ENCODE data around the gene FBLN5. TPM values are rescaled to one million over a fixed set of nuclear protein-coding genes. Genes with fewer than 3 reads are reported as not detected.

The FBLN5 gene
- total RNA-seq, 6 experiments from 2014 or later: 6.7 to 36.3 (median 17.8) TPM

- no peak for DNase-seq
- 73% methylated on average over 6 of the region's 8 CpGs for WGBS (ENCODE audit: insufficient coverage, low coverage, low lambda C conversion rate, missing lambda C conversion rate)
These were observed 43.0 kb downstream of the FBLN5 start for GRCh38 chr14:91904483-91904882.

GRCh38 chr14:91903070-91903469 lies 44.4 kb downstream of the FBLN5 start:
- Histone ChIP-seq H3K4me1 (peaks cover 0 to 16% (median 2%) of the 10 kb centered on the region in 4 donors), H3K9me3 (no peaks in the 10 kb centered on the region), H3K36me3 (no peaks in the 10 kb centered on the region), H3K27me3 (no peaks in the 10 kb centered on the region), H3K27ac (no peak overlapping the region), H3K4me3 (no peak overlapping the region)
- DNase-seq: no peak
- 36% methylated on average over 2 of the region's 2 CpGs for WGBS (ENCODE audit: insufficient coverage, low coverage, low lambda C conversion rate, missing lambda C conversion rate)
- TF ChIP-seq CTCF (IDR thresholded peaks at IDR 0.05): no peak
- no peak for TF ChIP-seq POLR2A (IDR thresholded peaks at IDR 0.05)
- intact Hi-C loops (cut with DNase I): loop anchor here in 1 of 2 donors (10.0 kb wide), 1 partner anchor 248 kb away; no protein-coding TSS in a partner anchor
- no peak for ATAC-seq

More at GRCh38 chr14:91904483-91904882, 43.0 kb downstream of the FBLN5 start:
- Histone ChIP-seq H3K36me3 (no peaks in the 10 kb centered on the region), H3K9me3 (no peaks in the 10 kb centered on the region), H3K27me3 (no peaks in the 10 kb centered on the region), H3K4me3 (no peak overlapping the region), H3K27ac (no peak overlapping the region), H3K4me1 (peaks cover 0 to 15% (median 2%) of the 10 kb centered on the region in 4 donors)
- intact Hi-C loops (cut with DNase I): loop anchor here in 1 of 2 donors (10.0 kb wide), 1 partner anchor 250 kb away; no protein-coding TSS in a partner anchor
- TF ChIP-seq POLR2A (IDR thresholded peaks at IDR 0.05): no peak
- no peak for TF ChIP-seq CTCF (IDR thresholded peaks at IDR 0.05)
- ATAC-seq: no peak

- 65% methylated on average over 3 of the region's 3 CpGs for WGBS (ENCODE audit: insufficient coverage, low coverage, low lambda C conversion rate, missing lambda C conversion rate)
- intact Hi-C loops (cut with DNase I): loop anchor here in 1 of 2 donors (10.0 kb wide), 1 partner anchor 248 kb away; no protein-coding TSS in a partner anchor
- Histone ChIP-seq H3K27me3 (no peaks in the 10 kb centered on the region), H3K4me1 (peaks cover 0 to 24% (median 5%) of the 10 kb centered on the region in 4 donors), H3K4me3 (no peak overlapping the region), H3K9me3 (no peaks in the 10 kb centered on the region), H3K27ac (no peak overlapping the region), H3K36me3 (no peaks in the 10 kb centered on the region)
- ATAC-seq (no peak), DNase-seq (no peak)
- TF ChIP-seq POLR2A (IDR thresholded peaks at IDR 0.05) (no peak), CTCF (IDR thresholded peaks at IDR 0.05) (no peak)
These were observed 45.2 kb downstream of the FBLN5 start for GRCh38 chr14:91902336-91902735.

DNA sequence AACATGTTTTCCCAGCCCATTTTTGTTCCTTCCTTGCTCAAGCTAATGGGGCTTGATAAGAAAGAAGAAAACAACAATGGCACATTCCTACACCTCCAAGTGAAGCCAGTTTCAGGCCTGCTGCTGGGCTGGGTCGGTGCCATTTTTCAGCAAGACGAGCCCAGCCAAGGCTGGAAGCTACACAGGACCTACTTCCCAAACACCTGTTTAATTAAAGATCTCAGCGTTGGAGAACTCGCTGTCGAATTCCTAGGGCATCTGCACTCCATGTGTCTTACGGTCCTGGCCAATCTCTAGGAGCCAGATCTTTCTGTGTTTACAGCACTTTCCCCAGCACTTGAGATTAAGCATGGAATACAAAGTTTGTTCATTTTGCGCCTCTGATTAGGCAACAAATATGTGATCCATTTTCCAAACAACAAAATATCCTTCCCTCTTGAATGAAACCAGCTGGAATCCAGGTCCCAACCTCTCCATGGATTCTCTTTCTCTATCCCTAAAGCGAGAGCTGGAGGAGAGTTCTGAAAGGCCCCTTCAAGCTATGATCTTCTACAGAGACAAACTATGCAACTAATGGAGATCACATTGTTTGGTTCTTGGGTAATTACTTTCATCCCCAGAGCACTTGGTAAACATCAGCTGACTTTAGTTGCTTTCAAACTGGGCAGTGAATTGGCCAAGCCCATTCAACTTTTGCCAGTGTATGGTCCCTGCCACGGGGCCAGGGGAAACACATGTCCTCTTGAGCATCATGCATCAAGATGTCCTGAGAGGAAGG lies 45.9 kb downstream of the FBLN5 start:
- no peak for TF ChIP-seq POLR2A (IDR thresholded peaks at IDR 0.05)
- TF ChIP-seq CTCF (IDR thresholded peaks at IDR 0.05): no peak
- Histone ChIP-seq H3K36me3 (no peaks in the 10 kb centered on the region), H3K9me3 (no peaks in the 10 kb centered on the region), H3K4me3 (no peak overlapping the region), H3K4me1 (peaks cover 0 to 29% (median 8%) of the 10 kb centered on the region in 4 donors), H3K27me3 (no peaks in the 10 kb centered on the region), H3K27ac (no peak overlapping the region)
- 75% methylated on average over 9 of the region's 9 CpGs for WGBS (ENCODE audit: insufficient coverage, low coverage, low lambda C conversion rate, missing lambda C conversion rate)
- intact Hi-C loops (cut with DNase I): loop anchor here in 1 of 2 donors (10.0 kb wide), 1 partner anchor 247 kb away; no protein-coding TSS in a partner anchor
- DNase-seq: no peak
- no peak for ATAC-seq

Data from right lobe of liver (tissue), 6 donors.